RWPE2 (cell line): ENCODE measurements around the gene PI4KA.
A peak's percentile ranks its signal among the peaks of the same experiment; 100 is the strongest.
"Not testable (repeated sequence)": the region's sequence is repeated elsewhere in the genome, so short reads cannot be mapped to it uniquely, and the experiment has no call there.

Experiments used
- ATAC-seq: fragments of 200-7000 bp; cut with Tn5 transposase; 3 replicates; pipeline ENCODE4 v1.9.1; 2021; ENCODE audit warnings: low read depth
- DNase-seq: peaks from one replicate; pipeline ENCODE4 v3.0.0-alpha.2; 2020; ENCODE audit warnings: low spot score
- H3K27ac ChIP-seq: fragments of 450-650 bp; 2 replicates; pipeline ENCODE4 v1.5.1; 2017; ENCODE audit warnings: mild to moderate bottlenecking; ENCODE audit not compliant: poor library complexity, severe bottlenecking
- H3K27me3 ChIP-seq: fragments of 250-450 bp; sonication (Bioruptor Pico); 2 replicates; pipeline ENCODE4 v1.5.1; 2021; ENCODE audit warnings: mild to moderate bottlenecking, moderate library complexity; ENCODE audit not compliant: insufficient read depth, poor library complexity, severe bottlenecking
- H3K36me3 ChIP-seq: fragments of 250-450 bp; sonication (Bioruptor Pico); 2 replicates; pipeline ENCODE4 v1.5.1; 2020; ENCODE audit warnings: low read depth, mild to moderate bottlenecking, moderate library complexity
- H3K4me1 ChIP-seq: fragments of 250-450 bp; sonication (Bioruptor Pico); 2 replicates; pipeline ENCODE4 v1.5.1; 2021; ENCODE audit warnings: mild to moderate bottlenecking, moderate library complexity; ENCODE audit not compliant: insufficient read depth, poor library complexity, severe bottlenecking
- H3K4me3 ChIP-seq: fragments of 250-450 bp; sonication (Bioruptor Pico); 2 replicates; pipeline ENCODE4 v1.5.1; 2021; ENCODE audit warnings: mild to moderate bottlenecking, moderate library complexity; ENCODE audit not compliant: severe bottlenecking
- H3K9me3 ChIP-seq: fragments of 250-450 bp; sonication (Bioruptor Pico); 2 replicates; pipeline ENCODE4 v1.5.1; 2021; ENCODE audit warnings: mild to moderate bottlenecking, moderate library complexity; ENCODE audit not compliant: severe bottlenecking
- TF ChIP-seq, protein P1 (sequence below): fragments of 450-650 bp; IDR thresholded peaks from one replicate; pipeline ENCODE4 v1.5.1; 2017; ENCODE audit warnings: mild to moderate bottlenecking, moderate library complexity; ENCODE audit not compliant: poor library complexity, severe bottlenecking

PI4KA gene

DNA sequence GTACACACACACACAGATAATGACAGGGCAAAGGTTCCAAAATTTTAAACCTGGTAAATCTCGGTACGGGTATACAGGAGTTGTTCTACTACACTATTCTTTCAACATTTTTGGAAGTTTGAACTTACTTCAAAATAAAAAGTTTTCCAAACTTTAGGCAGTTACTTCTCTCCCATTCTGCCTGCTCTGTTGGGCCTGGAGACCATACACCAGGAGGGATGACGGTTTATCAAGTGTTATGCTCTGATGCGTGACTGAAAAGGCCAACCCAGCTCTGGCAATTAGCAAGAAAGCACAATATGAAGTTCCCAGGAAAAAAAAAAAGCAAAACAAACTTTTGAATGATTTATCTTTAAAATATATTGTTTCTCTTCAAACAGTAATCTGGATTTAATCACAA lies 83.7 kb downstream of the PI4KA start:
- TF ChIP-seq, protein P1, sequence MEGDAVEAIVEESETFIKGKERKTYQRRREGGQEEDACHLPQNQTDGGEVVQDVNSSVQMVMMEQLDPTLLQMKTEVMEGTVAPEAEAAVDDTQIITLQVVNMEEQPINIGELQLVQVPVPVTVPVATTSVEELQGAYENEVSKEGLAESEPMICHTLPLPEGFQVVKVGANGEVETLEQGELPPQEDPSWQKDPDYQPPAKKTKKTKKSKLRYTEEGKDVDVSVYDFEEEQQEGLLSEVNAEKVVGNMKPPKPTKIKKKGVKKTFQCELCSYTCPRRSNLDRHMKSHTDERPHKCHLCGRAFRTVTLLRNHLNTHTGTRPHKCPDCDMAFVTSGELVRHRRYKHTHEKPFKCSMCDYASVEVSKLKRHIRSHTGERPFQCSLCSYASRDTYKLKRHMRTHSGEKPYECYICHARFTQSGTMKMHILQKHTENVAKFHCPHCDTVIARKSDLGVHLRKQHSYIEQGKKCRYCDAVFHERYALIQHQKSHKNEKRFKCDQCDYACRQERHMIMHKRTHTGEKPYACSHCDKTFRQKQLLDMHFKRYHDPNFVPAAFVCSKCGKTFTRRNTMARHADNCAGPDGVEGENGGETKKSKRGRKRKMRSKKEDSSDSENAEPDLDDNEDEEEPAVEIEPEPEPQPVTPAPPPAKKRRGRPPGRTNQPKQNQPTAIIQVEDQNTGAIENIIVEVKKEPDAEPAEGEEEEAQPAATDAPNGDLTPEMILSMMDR, result no peak
- Histone ChIP-seq H3K9me3 (no peaks in the 10 kb centered on the region), H3K36me3 (0 out of 2 replicates have a peak, but pooled peaks cover 3% of the 10 kb centered on the region), H3K4me1 (peaks cover 12% of the 10 kb centered on the region), H3K27ac (no peak overlapping the region), H3K27me3 (no peaks in the 10 kb centered on the region), H3K4me3 (no peak overlapping the region)
- ATAC-seq (no peak), DNase-seq (no peak)

- DNase-seq (no peak), ATAC-seq (no peak)
- H3K36me3 ChIP-seq, result 0 out of 2 replicates have a peak, but pooled peaks cover 3% of the 10 kb centered on the region
- TF ChIP-seq, protein P1, result no peak
- H3K4me3 ChIP-seq, result no peak within 1 kb of the TSS
- no peaks in the 10 kb centered on the region for H3K27me3 ChIP-seq
- H3K27ac ChIP-seq, result no peak within 1 kb of the TSS
- no peaks in the 10 kb centered on the region for H3K9me3 ChIP-seq
- H3K4me1 ChIP-seq, result peaks cover 10% of the 10 kb centered on the region
Measured at GRCh38 chr22:20773793-20774212, 84.8 kb downstream of the PI4KA start, which contains the start of gene SERPIND1. SERPIND1 (plus strand) TSS chr22:20774113; CDS start chr22:20779313, 5,200 bp downstream.

DNA sequence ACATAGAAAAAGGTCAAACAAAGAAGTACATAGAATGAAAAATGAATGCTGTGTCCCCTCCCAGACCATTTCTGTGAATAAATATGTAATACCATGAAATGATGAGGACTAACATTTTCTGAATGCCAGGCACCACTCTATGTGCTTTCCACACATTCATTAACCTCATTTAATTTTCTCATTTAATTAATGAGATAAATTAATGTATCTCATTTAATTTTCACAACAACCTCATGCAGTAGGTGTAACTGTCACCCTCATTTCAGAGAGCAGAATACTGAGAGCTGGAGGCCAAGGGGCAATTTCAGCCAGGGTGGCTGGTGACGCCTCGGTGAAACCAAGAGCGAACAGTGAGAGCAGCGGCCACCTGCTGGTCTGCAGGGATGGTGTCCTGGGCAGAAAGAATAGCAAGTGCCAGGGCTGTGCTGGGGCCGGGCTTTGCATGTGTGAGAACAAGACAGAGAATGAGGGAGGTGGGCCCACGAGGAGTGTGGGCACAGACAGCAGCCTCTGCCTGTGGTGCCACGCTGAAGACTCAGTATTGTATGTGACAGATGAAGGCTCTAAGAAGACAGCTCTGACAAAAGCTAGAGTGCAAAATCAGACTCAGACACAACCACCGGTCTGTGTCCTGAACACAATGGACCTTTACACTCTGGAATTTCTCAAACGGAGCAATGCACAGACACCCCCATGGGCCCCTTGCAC lies 86.5 kb downstream of the PI4KA start:
- no peaks in the 10 kb centered on the region for H3K9me3 ChIP-seq
- H3K4me1 ChIP-seq, result no peaks in the 10 kb centered on the region
- no peak for DNase-seq
- H3K4me3 ChIP-seq, result no peak overlapping the region
- ATAC-seq, result peak; percentile 38; the same call in 1 of the 3 replicates
- no peaks in the 10 kb centered on the region for H3K27me3 ChIP-seq
- 0 out of 2 replicates have a peak, but pooled peaks cover 3% of the 10 kb centered on the region for H3K36me3 ChIP-seq
- TF ChIP-seq, protein P1, result no peak
- no peak overlapping the region for H3K27ac ChIP-seq

- not testable (repeated sequence) for H3K4me3 ChIP-seq, H3K27ac ChIP-seq, H3K27me3 ChIP-seq, H3K36me3 ChIP-seq, H3K4me1 ChIP-seq, ATAC-seq, H3K9me3 ChIP-seq, DNase-seq
Measured at GRCh38 chr22:20769496-20769826, 89.2 kb downstream of the PI4KA start.

DNA sequence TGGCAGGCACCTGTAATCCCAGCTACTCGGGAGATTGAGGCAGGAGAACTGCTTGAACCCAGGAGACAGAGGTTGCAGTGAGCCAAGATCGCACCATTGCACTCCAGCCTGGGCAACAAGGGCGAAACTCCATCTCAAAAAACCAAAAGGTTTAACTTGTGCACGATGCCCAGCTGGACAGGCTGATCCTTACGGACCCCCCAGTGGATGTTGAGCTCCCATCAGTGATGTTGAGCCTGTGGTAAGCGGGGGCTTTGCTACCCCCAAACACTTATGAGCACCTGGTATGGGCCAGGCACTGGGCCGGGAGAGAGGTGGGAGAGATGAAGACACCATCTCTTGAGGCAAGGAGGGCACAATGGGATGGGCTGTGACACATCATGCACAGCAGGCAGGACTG lies 92.1 kb downstream of the PI4KA start:
- ATAC-seq (no peak), DNase-seq (no peak)
- TF ChIP-seq, protein P1, result no peak
- Histone ChIP-seq H3K36me3 (peaks cover 8% of the 10 kb centered on the region), H3K27ac (no peak overlapping the region), H3K9me3 (no peaks in the 10 kb centered on the region), H3K27me3 (no peaks in the 10 kb centered on the region), H3K4me3 (no peak overlapping the region), H3K4me1 (no peaks in the 10 kb centered on the region)
